ENCODE measurements around the gene RNF111. TPM values are rescaled to one million over a fixed set of nuclear protein-coding genes. Genes with fewer than 3 reads are reported as not detected.

Gene RNF111
- total and polyA plus RNA-seq, 2 of the 13 experiments (the other 11 are each of a cell fraction or from before 2014, with no cell fraction given), result 12.1 to 23.1 TPM

DNA sequence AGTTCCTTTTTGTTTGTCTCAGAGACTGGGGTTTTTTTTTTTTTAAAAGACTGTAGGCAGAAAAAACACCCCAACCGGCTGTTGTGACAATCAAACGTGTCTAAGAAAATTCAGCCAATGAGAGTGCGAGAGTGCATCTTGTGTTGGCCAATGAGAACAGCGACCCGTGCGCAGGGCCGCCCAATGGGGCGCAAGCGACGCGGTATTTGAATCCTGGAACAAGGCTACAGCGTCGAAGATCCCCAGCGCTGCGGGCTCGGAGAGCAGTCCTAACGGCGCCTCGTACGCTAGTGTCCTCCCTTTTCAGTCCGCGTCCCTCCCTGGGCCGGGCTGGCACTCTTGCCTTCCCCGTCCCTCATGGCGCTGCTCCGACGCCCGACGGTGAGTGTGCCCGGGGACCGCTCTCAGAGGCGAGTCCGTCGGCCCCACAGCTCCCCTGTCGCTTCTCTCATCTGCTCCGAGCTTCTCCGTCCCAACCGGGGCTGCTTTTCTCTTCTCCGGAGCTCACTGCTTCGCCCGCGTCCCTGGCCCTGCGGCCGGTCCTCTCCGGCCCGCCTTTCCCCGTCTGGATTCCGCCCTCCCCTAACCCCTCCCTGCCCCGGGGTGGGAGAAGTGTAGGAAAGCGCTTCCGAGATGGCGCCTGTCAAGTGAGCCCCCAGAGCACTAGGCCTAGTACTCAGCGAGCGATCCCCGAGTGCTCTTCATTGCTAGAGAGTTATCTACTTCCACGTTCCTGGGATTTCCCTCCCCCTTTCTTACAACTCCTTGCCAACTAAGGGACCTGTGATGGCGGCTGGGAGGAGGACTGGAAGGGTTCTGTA lies 117.7 kb downstream of the RNF111 start, which contains the start of gene CCNB2 (continued):
- TF ChIP-seq, protein P1, sequence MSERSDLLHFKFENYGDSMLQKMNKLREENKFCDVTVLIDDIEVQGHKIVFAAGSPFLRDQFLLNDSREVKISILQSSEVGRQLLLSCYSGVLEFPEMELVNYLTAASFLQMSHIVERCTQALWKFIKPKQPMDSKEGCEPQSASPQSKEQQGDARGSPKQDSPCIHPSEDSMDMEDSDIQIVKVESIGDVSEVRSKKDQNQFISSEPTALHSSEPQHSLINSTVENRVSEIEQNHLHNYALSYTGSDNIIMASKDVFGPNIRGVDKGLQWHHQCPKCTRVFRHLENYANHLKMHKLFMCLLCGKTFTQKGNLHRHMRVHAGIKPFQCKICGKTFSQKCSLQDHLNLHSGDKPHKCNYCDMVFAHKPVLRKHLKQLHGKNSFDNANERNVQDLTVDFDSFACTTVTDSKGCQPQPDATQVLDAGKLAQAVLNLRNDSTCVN (CRISPR knock-in tag; IDR thresholded peaks at IDR 0.05; ENCODE audit: borderline replicate concordance), result no peak
- TF ChIP-seq RARG (CRISPR knock-in tag; IDR thresholded peaks at IDR 0.05; ENCODE audit: low read depth) (no peak), ZNF337 (CRISPR knock-in tag; IDR thresholded peaks at IDR 0.05; ENCODE audit: borderline replicate concordance, low read depth) (0 out of 2 replicates have a peak, but pooled peaks have one; percentile 34), SMAD1 (CRISPR knock-in tag; IDR thresholded peaks at IDR 0.05; ENCODE audit: borderline replicate concordance, low read depth) (0 out of 2 replicates have a peak, but pooled peaks have one; percentile 28), ZNF543 (CRISPR knock-in tag; IDR thresholded peaks at IDR 0.05) (no peak), ZNF768 (CRISPR knock-in tag; IDR thresholded peaks at IDR 0.05) (peak; percentile 71; the same call in 1 of the 2 replicates)
- TF ChIP-seq, protein P2, sequence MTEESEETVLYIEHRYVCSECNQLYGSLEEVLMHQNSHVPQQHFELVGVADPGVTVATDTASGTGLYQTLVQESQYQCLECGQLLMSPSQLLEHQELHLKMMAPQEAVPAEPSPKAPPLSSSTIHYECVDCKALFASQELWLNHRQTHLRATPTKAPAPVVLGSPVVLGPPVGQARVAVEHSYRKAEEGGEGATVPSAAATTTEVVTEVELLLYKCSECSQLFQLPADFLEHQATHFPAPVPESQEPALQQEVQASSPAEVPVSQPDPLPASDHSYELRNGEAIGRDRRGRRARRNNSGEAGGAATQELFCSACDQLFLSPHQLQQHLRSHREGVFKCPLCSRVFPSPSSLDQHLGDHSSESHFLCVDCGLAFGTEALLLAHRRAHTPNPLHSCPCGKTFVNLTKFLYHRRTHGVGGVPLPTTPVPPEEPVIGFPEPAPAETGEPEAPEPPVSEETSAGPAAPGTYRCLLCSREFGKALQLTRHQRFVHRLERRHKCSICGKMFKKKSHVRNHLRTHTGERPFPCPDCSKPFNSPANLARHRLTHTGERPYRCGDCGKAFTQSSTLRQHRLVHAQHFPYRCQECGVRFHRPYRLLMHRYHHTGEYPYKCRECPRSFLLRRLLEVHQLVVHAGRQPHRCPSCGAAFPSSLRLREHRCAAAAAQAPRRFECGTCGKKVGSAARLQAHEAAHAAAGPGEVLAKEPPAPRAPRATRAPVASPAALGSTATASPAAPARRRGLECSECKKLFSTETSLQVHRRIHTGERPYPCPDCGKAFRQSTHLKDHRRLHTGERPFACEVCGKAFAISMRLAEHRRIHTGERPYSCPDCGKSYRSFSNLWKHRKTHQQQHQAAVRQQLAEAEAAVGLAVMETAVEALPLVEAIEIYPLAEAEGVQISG (CRISPR knock-in tag; IDR thresholded peaks at IDR 0.05), result peak; percentile 62; the same call in 1 of the 2 replicates
- TF ChIP-seq, protein P3, sequence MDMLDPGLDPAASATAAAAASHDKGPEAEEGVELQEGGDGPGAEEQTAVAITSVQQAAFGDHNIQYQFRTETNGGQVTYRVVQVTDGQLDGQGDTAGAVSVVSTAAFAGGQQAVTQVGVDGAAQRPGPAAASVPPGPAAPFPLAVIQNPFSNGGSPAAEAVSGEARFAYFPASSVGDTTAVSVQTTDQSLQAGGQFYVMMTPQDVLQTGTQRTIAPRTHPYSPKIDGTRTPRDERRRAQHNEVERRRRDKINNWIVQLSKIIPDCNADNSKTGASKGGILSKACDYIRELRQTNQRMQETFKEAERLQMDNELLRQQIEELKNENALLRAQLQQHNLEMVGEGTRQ (IDR thresholded peaks at IDR 0.05; ENCODE audit: low read depth, low read length), result peak; percentile 59; the same call in 1 of the 2 replicates
- TF ChIP-seq, protein P3 (CRISPR knock-in tag; IDR thresholded peaks at IDR 0.05; ENCODE audit: borderline replicate concordance), result no peak; the same call in 1 of the 2 replicates
- TF ChIP-seq, protein P4, sequence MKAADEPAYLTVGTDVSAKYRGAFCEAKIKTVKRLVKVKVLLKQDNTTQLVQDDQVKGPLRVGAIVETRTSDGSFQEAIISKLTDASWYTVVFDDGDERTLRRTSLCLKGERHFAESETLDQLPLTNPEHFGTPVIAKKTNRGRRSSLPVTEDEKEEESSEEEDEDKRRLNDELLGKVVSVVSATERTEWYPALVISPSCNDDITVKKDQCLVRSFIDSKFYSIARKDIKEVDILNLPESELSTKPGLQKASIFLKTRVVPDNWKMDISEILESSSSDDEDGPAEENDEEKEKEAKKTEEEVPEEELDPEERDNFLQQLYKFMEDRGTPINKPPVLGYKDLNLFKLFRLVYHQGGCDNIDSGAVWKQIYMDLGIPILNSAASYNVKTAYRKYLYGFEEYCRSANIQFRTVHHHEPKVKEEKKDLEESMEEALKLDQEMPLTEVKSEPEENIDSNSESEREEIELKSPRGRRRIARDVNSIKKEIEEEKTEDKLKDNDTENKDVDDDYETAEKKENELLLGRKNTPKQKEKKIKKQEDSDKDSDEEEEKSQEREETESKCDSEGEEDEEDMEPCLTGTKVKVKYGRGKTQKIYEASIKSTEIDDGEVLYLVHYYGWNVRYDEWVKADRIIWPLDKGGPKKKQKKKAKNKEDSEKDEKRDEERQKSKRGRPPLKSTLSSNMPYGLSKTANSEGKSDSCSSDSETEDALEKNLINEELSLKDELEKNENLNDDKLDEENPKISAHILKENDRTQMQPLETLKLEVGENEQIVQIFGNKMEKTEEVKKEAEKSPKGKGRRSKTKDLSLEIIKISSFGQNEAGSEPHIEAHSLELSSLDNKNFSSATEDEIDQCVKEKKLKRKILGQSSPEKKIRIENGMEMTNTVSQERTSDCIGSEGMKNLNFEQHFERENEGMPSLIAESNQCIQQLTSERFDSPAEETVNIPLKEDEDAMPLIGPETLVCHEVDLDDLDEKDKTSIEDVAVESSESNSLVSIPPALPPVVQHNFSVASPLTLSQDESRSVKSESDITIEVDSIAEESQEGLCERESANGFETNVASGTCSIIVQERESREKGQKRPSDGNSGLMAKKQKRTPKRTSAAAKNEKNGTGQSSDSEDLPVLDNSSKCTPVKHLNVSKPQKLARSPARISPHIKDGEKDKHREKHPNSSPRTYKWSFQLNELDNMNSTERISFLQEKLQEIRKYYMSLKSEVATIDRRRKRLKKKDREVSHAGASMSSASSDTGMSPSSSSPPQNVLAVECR (CRISPR knock-in tag; IDR thresholded peaks at IDR 0.05; ENCODE audit: borderline replicate concordance), result peak; percentile 100
- TF ChIP-seq, protein P5, sequence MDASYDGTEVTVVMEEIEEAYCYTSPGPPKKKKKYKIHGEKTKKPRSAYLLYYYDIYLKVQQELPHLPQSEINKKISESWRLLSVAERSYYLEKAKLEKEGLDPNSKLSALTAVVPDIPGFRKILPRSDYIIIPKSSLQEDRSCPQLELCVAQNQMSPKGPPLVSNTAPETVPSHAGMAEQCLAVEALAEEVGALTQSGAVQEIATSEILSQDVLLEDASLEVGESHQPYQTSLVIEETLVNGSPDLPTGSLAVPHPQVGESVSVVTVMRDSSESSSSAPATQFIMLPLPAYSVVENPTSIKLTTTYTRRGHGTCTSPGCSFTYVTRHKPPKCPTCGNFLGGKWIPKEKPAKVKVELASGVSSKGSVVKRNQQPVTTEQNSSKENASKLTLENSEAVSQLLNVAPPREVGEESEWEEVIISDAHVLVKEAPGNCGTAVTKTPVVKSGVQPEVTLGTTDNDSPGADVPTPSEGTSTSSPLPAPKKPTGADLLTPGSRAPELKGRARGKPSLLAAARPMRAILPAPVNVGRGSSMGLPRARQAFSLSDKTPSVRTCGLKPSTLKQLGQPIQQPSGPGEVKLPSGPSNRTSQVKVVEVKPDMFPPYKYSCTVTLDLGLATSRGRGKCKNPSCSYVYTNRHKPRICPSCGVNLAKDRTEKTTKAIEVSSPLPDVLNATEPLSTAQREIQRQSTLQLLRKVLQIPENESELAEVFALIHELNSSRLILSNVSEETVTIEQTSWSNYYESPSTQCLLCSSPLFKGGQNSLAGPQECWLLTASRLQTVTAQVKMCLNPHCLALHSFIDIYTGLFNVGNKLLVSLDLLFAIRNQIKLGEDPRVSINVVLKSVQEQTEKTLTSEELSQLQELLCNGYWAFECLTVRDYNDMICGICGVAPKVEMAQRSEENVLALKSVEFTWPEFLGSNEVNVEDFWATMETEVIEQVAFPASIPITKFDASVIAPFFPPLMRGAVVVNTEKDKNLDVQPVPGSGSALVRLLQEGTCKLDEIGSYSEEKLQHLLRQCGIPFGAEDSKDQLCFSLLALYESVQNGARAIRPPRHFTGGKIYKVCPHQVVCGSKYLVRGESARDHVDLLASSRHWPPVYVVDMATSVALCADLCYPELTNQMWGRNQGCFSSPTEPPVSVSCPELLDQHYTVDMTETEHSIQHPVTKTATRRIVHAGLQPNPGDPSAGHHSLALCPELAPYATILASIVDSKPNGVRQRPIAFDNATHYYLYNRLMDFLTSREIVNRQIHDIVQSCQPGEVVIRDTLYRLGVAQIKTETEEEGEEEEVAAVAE (CRISPR knock-in tag; IDR thresholded peaks at IDR 0.05; ENCODE audit: borderline replicate concordance), result 0 out of 2 replicates have a peak, but pooled peaks have one; percentile 27
